Erythroblast (primary cell): ENCODE data around the gene HSPBAP1.

Experiments used
- DNase-seq, 2 experiments: peaks; one replicate each; lab custom pipeline; 2025; lab: John Stamatoyannopoulos, UW
- GATA1 ChIP-seq: IDR thresholded peaks from 2 replicates; pipeline ENCODE4 v1.6.1; 2011; ENCODE audit warnings: low read depth, mild to moderate bottlenecking, control low read depth, low read length, moderate library complexity
- POLR2A ChIP-seq: IDR thresholded peaks from 2 replicates; pipeline ENCODE4 v1.6.1; 2011; ENCODE audit warnings: mild to moderate bottlenecking, low read length

The HSPBAP1 gene

DNA sequence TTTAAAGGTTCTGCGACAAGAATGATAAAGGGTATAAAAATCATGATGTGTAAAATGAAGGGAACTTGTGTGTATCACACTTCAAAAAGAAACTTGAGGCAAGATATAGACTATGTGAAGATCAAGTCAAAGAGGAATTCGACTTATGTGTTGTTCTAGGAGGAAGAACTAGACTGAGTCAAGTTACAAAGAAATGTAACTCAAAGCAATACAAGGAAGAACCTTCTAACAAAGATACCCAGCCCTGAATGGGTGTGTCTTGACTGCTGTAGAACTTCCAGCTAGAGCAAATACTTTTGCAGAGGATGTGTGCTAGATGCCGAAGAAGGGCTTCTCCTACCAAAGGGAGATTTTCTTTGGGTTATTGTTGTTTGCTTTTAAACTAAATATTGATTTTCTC is 3.7 kb upstream of the HSPBAP1 start:
- no peak for DNase-seq
- no peak for TF ChIP-seq POLR2A
- no peak for TF ChIP-seq GATA1

GRCh38 chr3:122795674-122796195 is 2.1 kb upstream of the HSPBAP1 start:
- no peak for DNase-seq
- TF ChIP-seq GATA1, result no peak
- TF ChIP-seq POLR2A, result no peak

- TF ChIP-seq POLR2A (peak; percentile 56), GATA1 (no peak)
- no peak for DNase-seq
Observed at GRCh38 chr3:122794779-122795673, 1.4 kb upstream of the HSPBAP1 start, which contains the start of gene SLC49A4. SLC49A4 (plus strand) TSS chr3:122795069; CDS start chr3:122795193, 124 bp downstream.

DNA sequence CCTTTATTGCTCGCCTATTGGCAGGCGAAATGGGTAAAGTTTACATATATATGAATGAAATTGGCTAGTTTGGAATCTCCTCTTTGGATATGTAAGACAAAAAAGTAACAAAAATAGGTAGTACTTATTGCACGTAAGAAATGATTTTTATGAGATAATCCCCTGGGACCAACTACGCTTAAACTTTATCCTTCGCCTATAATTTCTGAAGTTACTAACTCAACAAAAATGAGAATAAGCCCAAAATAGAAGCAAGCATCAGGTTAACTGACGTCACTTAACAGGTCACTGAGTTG is 800 bp upstream of the HSPBAP1 start:
- DNase-seq, result no peak

GRCh38 chr3:122789585-122790273 is 3.9 kb downstream of the HSPBAP1 start:
- TF ChIP-seq GATA1, result no peak
- no peak for TF ChIP-seq POLR2A
- DNase-seq, result no peak

More for the DNA sequence above, 800 bp upstream of the HSPBAP1 start:
- TF ChIP-seq GATA1, result no peak
- TF ChIP-seq POLR2A, result no peak

GRCh38 chr3:122787872-122788271 is 5.8 kb downstream of the HSPBAP1 start:
- TF ChIP-seq POLR2A (no peak), GATA1 (no peak)
- no peak for DNase-seq

GRCh38 chr3:122786066-122786465 is 7.6 kb downstream of the HSPBAP1 start:
- TF ChIP-seq GATA1 (no peak), POLR2A (no peak)
- no peak for DNase-seq

GRCh38 chr3:122785231-122785630 is 8.4 kb downstream of the HSPBAP1 start:
- no peak for DNase-seq
- TF ChIP-seq POLR2A (no peak), GATA1 (no peak)

- no peak for DNase-seq
- TF ChIP-seq POLR2A, result no peak
- no peak for TF ChIP-seq GATA1
Observed at GRCh38 chr3:122784436-122784835, 9.2 kb downstream of the HSPBAP1 start.

DNA sequence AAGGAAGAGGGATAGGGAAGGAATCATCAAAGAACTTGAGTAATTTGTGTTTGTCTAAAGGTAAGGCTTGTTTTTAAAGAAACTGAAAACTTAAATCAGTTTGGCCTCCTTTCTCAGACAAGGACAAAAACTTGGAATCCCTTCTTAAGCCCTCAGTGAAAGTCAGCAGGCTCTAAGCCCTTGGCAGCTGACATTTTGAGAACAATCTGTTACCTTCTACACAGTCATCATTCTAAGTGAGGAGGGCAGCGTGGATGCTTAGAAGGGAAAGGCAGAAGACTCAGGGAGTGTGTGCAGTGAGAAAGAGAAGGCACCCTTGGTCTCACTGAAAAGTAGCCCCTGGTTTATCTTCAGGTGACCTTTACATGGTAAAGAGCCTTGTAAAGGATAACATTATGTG is 10.8 kb downstream of the HSPBAP1 start:
- TF ChIP-seq POLR2A (no peak), GATA1 (no peak)
- DNase-seq, result no peak

DNA sequence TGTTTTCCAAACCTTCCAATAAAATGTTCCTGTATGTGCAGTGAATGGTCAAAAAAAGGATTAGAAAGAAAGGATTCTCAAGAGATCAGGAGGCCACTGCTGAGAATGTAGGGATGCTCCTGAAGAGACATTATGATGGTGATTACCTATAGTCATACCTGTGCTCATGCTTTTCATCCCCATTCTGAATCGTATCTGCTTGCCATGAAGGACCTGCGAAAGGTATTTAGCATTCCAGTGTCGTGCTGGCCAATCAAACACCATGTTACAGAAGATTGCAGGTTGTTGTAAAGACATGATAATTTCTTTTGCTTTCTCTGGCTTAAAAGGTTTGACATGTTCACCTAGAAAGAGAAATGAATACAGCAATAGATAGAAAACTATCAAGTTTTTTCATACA is 16.1 kb downstream of the HSPBAP1 start:
- TF ChIP-seq GATA1 (no peak), POLR2A (no peak)
- DNase-seq, result no peak

DNA sequence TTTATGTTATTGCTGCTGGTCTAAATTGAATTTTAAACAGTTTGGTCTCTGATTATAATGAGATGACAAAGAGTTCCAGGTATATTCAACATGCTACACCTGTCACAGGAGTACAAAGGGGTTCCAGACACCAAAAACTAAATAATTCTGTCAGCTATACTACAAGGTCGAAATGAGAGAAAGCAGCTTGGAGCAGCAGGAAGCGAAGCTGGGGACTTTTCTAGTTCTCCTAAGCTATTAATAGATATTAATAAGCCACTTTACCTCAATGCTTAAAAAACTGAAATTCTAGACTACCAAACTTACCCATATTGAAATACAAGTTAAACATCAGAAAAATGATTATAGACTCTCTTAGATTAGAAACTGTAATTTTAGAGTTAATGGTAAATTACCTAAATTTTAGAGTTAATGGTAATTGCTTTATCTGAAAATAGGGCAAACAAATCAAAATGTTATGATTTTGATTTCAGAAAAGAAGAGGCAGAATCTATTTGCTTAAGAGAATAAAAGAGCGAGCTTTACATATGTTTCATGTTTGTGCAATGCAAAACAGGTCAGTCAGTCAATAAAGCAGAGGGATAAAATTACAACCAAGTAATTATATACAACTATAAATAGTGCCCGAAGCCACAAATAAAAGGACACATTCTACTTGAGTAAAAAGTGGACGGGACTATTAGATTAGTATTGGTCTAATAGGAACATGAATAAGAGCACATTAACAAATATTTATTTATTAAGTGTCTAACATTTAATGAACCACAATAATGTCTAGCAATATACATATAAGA is 16.8 kb downstream of the HSPBAP1 start:
- TF ChIP-seq POLR2A (no peak), GATA1 (no peak)
- no peak for DNase-seq

DNA sequence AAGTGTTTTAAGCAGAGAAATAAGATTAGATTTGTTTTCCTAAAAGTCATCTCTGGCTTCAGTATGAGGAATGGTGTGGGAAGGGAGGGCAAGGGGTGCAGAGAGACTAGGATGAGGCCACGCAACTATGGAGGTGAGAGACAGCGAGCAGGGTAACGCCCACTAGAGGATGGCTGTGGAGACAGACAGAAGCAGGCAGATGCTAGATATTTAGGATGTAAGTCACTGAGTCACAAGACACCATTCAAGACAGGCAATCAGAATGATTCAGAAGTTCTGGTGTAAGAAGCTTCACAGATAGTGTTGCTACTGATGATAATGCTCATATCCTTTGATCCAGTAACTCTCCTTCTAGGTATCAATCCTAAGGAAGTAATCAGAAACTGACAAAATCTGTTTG is 19.1 kb downstream of the HSPBAP1 start:
- TF ChIP-seq GATA1 (no peak), POLR2A (no peak)
- DNase-seq, result no peak
